ENCODE results near the gene DPM2.

- TF ChIP-seq CTCF (conservative IDR thresholded peaks at IDR 0.05; ENCODE audit: low read depth in 2 of 2) (no peak), POLR2AphosphoS5 (IDR thresholded peaks at IDR 0.05; ENCODE audit: low read depth) (no peak), EZH2 (IDR thresholded peaks at IDR 0.05; ENCODE audit: low read depth, unreplicated experiment) (no peak), EZH2phosphoT487 (IDR thresholded peaks at IDR 0.05; ENCODE audit: unreplicated experiment) (no peak), JUNB (IDR thresholded peaks at IDR 0.05; ENCODE audit: unreplicated experiment) (no peak), ZNF331 (CRISPR knock-in tag; IDR thresholded peaks at IDR 0.05; ENCODE audit: low read depth) (no peak), CREB1 (CRISPR knock-in tag; IDR thresholded peaks at IDR 0.05; ENCODE audit: low read depth) (no peak)
Measured at GRCh38 chr9:127961155-127961490, 23.5 kb upstream of the DPM2 start.
